ENCODE measurements around the gene RANBP10.

Gene RANBP10

DNA sequence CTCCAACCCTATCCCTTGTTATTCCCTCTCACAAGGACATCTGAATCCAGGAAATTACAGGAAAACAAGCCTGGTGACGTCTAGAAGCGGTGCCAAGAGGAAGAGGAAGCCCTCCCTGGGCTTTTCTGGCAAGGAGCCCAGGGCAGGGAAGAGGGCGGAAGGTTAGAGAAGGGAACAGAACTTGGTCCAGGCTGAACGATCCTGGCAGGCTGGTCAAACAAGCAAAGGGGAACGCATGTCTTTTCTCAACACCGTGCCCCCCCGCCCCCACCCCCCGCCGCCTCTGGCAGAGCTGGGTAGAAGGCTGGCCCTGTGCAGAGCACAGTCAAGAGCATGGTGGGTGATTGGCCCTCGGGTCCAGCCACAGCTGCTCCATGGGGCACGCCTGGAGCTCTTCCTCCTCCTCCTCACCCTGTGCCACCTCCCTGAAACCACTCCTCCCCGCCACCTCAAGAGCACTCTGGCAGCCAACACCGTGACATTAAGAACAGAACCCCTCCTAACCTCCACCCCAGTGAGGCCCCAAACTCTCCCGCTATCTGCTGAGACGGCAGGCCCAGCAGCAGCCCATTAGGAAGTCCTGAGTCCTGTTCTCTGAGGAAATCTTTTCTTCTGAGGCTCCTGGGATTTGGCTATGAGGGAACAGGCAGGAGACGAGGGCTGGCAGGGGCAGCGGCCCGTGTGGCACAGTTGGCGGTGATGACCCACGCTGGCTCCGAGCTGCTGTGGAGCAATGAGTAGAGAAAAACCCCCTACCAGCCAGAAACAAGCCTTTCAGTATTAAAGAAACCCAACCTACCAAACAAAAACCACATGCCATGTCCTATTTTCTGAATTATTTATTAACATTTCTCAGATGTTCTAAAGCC, 132.4 kb downstream of the RANBP10 start:
- DNase-seq: peak; percentile 46
